Stimulated activated CD8-positive, alpha-beta memory T cell treated with anti-CD3 and anti-CD28 coated beads, Interleukin-7, amount 100 ng/mL, for 24 hours (primary cell): ENCODE measurements around the gene COL1A1.
A peak's percentile ranks its signal among the peaks of the same experiment; 100 is the strongest.

Experiments
- DNase-seq: peaks from one replicate; pipeline ENCODE4 v3.0.0-alpha.2; 2020; ENCODE audit warnings: low read depth

The COL1A1 gene

DNA sequence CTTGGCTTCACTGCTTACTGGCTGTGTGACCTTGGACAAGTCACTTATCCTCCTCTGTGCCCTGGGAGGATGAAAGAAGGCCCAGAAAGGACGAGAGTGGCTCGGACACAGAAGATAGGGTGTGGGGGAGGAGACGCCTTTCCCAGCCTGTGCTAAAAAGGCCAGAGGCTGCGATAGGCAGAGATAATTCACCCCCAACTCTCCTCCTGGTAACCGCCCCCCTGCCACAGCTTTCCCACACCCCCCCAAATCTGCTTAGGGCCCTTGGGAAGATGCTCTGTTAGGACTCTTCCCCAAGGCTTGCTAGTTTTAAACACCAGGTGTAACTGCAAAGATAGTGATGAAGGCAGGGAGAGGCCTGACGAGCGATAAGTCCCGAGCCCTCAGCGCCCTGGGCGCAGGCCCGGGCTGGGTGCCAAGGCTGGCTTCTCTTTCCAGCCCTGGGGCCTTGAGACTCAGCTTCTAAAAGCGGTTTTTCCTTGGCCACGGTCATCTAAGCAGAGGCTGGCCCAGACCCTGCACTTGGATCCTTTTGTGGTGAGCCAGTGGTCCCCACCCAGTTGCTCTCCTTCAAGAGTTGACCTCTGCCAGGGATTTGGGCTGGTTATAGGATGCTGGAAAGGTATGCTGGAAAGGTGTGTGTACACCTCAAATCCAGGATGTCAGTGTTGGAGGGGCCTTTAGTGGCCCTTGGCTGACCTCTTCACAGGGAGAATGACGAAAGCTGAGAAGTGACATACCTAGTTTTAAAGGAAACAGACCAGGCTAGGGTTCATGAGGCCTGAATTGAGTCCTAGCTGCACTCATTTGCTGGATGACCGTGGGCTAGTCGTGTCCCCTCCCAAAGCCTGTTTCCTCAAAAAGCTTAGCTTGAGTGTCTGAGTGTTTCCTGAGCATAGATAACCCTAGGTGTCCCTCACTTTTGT lies 47.5 kb downstream of the COL1A1 start:
- no peak for DNase-seq

GRCh38 chr17:50152736-50153135 lies 48.7 kb downstream of the COL1A1 start:
- DNase-seq, result no peak

DNA sequence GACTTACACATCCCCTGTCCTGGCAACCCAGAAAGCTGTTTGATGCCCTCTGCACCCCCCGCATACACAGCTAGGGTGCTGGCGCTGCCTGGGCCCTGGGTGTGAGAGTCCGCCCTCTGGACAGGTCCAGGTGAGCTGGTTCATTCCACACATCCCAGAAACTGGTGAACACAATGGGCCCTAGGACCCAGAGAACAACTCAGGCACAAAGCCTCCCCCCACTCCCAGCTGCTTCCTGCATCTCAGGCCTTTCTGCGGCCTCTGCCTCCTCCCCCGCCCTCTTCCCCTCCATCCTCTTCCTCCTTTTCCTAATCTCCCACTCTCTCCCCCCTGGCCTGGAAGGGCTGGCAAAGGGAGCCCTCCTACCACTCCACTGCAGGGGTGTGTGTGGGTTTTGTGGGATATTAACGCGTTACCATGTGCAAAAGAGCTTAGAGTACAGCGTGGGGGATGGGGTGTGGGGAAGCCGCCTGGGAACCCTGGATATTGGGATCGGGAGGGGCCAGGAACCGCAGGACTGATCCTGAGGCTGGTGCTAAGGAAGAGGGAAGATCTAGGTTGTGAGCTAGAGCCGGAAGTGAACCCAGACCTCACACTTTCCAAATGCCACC lies 49.4 kb downstream of the COL1A1 start:
- no peak for DNase-seq

- peak; percentile 69 for DNase-seq
Observed at GRCh38 chr17:50151041-50151936, 50.1 kb downstream of the COL1A1 start.

GRCh38 chr17:50150354-50151040 lies 50.9 kb downstream of the COL1A1 start, which contains the start of gene PPP1R9B:
TSS of gene PPP1R9B (minus strand) at chr17:50150677. CDS start at chr17:50150513, 164 bp downstream.
- DNase-seq, result no peak

GRCh38 chr17:50149417-50150353 lies 51.7 kb downstream of the COL1A1 start:
- DNase-seq, result no peak

DNA sequence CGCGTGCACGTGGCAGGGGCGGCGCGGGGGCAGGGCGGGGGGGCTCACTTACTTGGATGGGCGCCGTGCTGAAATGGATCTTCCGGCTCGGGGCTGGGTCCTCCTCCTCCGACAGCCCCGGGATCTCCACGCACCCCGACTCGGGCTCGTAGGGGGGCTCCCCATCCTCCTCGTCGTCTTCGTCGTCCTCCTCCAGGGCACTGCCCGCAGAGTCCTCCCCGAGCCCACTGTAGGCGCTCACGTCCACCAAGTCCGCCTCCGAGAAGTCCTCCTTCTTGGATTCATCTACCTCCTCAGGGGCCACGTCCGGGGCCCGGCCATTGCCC lies 52.4 kb downstream of the COL1A1 start:
- no peak for DNase-seq

GRCh38 chr17:50148226-50149090 lies 53.0 kb downstream of the COL1A1 start:
- DNase-seq, result peak; percentile 68

- DNase-seq, result no peak
Observed at GRCh38 chr17:50147841-50148225, 53.6 kb downstream of the COL1A1 start.

GRCh38 chr17:50146927-50147665 lies 54.3 kb downstream of the COL1A1 start:
- DNase-seq, result no peak

- DNase-seq, result no peak
Observed at GRCh38 chr17:50146230-50146926, 55.1 kb downstream of the COL1A1 start.

DNA sequence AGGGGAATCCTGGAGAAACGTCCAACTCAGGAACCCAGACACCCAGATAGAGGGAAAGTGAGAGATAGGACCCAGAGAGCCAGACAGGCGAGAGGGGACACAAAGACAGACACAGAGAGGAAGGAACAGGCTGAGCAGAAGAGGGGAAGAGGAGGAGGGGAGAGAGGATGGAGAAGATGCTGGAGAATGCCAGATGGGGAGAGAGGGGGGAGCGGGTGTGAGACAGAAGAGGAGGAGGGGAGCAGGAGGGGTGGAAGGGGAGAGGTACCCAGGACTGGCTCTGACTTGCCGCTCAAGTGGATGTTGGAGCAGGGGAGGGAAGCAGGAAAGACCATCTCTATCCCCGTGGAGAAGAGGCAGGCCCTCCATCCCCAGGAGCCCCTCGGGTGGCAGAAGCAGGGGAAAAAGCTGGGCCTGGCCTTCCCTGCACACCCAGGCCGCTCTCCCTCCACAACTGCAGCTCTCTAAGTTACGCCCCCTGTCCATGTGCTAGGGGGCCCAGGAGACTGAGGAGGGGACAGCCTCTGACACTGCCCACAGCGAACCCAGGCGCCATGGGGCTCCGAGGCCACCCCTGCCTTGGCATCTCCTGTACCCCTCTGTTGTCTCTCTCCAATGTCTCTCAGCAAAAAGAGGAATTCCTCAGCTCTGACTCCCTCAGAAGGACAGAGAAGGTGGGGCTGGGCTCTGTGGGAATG lies 55.8 kb downstream of the COL1A1 start:
- no peak for DNase-seq

GRCh38 chr17:50144845-50145531 lies 56.4 kb downstream of the COL1A1 start:
- DNase-seq, result no peak

DNA sequence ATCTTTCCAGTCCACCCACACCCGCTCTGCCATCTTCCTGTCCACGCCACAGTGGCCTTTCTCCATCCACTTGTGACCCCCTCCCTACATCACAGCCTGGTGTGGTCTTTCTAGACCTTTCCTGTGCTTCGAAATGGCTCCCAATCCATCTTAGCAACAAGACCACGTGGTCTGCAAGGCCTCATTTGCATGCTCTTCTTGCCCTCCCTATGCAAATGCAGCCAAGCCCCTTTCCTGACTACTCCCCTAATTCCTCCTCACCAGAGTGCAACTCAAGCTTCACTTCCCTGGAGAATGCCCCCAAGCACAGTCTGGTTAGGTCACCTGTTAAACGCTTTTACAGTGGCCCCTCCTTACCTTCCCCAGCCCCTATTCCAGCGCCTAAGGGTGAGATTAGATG lies 57.1 kb downstream of the COL1A1 start:
- no peak for DNase-seq

GRCh38 chr17:50143461-50144176 lies 57.8 kb downstream of the COL1A1 start:
- DNase-seq, result no peak

DNA sequence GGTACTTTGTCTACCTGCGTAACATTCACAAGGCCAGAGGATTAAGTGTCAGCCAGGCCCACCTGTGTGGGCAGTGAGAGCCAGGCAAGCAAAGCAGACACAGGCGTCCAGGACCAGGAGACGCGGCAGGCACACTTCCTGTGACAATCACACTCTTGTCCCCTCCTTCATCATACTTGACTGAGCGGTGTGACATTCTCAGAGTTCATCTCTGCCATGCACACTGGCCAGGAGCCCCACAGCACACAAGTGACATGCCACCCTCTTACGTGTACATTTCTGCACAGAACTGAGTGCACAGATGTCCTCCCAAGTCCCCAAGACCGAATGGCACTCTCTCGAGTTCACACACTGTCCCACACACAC lies 59.7 kb downstream of the COL1A1 start:
- no peak for DNase-seq
